Glomerular visceral epithelial cell (primary cell): Measurements from ENCODE around the gene UBE2G2.

Experiments used
- DNase-seq: peaks from one replicate; pipeline ENCODE4 v3.0.0-alpha.2; 2016; ENCODE audit errors: extremely low spot score

UBE2G2 gene

GRCh38 chr21:44785620-44786335 lies 15.8 kb downstream of the UBE2G2 start:
- DNase-seq: no peak

GRCh38 chr21:44784810-44785209 lies 16.8 kb downstream of the UBE2G2 start:
- DNase-seq: no peak

GRCh38 chr21:44783020-44783696 lies 18.5 kb downstream of the UBE2G2 start:
- no peak for DNase-seq

- DNase-seq: no peak
Measured at GRCh38 chr21:44780767-44781459, 20.7 kb downstream of the UBE2G2 start.

- DNase-seq: no peak
Measured at GRCh38 chr21:44780137-44780502, 21.5 kb downstream of the UBE2G2 start.

- DNase-seq: no peak
Measured at GRCh38 chr21:44779417-44780136, 22.0 kb downstream of the UBE2G2 start.

GRCh38 chr21:44778983-44779382 lies 22.6 kb downstream of the UBE2G2 start:
- DNase-seq: no peak

- no peak for DNase-seq
Measured at GRCh38 chr21:44778499-44778911, 23.1 kb downstream of the UBE2G2 start.

GRCh38 chr21:44778094-44778493 lies 23.5 kb downstream of the UBE2G2 start:
- no peak for DNase-seq

GRCh38 chr21:44774972-44775371 lies 26.6 kb downstream of the UBE2G2 start:
- DNase-seq: no peak

GRCh38 chr21:44773291-44773932 lies 28.2 kb downstream of the UBE2G2 start:
- peak; percentile 40 for DNase-seq

- no peak for DNase-seq
Measured at GRCh38 chr21:44771896-44772525, 29.6 kb downstream of the UBE2G2 start.

GRCh38 chr21:44767834-44768831 lies 33.5 kb downstream of the UBE2G2 start:
- no peak for DNase-seq

- no peak for DNase-seq
Measured at GRCh38 chr21:44766818-44767354, 34.7 kb downstream of the UBE2G2 start.

- no peak for DNase-seq
Measured at GRCh38 chr21:44766014-44766817, 35.4 kb downstream of the UBE2G2 start.

GRCh38 chr21:44765231-44766013 lies 36.2 kb downstream of the UBE2G2 start:
- DNase-seq: no peak

GRCh38 chr21:44764319-44765230 lies 37.0 kb downstream of the UBE2G2 start:
- DNase-seq: no peak
